H7 (cell line): ENCODE data around the gene GYPB. TPM values are rescaled to one million over a fixed set of nuclear protein-coding genes. Genes with fewer than 3 reads are reported as not detected.
"Not testable (repeated sequence)": the region's sequence is repeated elsewhere in the genome, so short reads cannot be mapped to it uniquely, and the experiment has no call there.

Source experiments
- DNase-seq: peaks from one replicate; pipeline ENCODE4 v3.0.0; 2012
- H3K27me3 ChIP-seq: 2 replicates; pipeline ENCODE4 v1.6.0; 2011; ENCODE audit warnings: mild to moderate bottlenecking, low read length; ENCODE audit not compliant: control insufficient read depth, insufficient read depth
- H3K36me3 ChIP-seq: replicated peaks from 2 replicates; pipeline ENCODE4 v1.5.1; 2011; ENCODE audit warnings: low read length; ENCODE audit not compliant: control insufficient read depth, insufficient read depth
- H3K4me3 ChIP-seq: 2 replicates; pipeline ENCODE4 v1.5.1; 2011; ENCODE audit warnings: low read depth, mild to moderate bottlenecking, control low read depth, low read length, moderate library complexity; ENCODE audit not compliant: insufficient read depth
- total RNA-seq: library from RNA; depleted of rRNA; stranded (reverse); fragments of >200 nt; shearing (Covaris generic); gene quantifications from 2 replicates; pipeline ENCODE4 v1.2.3, GENCODE V29; 2014

Gene GYPB
- total RNA-seq, 1 experiment from 2014 or later: not detected

GRCh38 chr4:144022772-144023400 lies 3.7 kb upstream of the GYPB start:
- H3K36me3 ChIP-seq, H3K4me3 ChIP-seq, H3K27me3 ChIP-seq, DNase-seq: not testable (repeated sequence)

GRCh38 chr4:144021336-144021990 lies 2.3 kb upstream of the GYPB start:
- H3K36me3 ChIP-seq: not testable (repeated sequence)
- DNase-seq: peak; percentile 0

GRCh38 chr4:144018223-144019000 lies 768 bp downstream of the GYPB start:
- not testable (repeated sequence) for H3K27me3 ChIP-seq, H3K36me3 ChIP-seq, H3K4me3 ChIP-seq, DNase-seq

More at GRCh38 chr4:144021336-144021990, 2.3 kb upstream of the GYPB start:
- not testable (repeated sequence) for H3K27me3 ChIP-seq, H3K4me3 ChIP-seq

- DNase-seq, H3K36me3 ChIP-seq: not testable (repeated sequence)
Observed at GRCh38 chr4:144017271-144017670, 1.9 kb downstream of the GYPB start.

GRCh38 chr4:144016057-144016605 lies 3.0 kb downstream of the GYPB start:
- H3K27me3 ChIP-seq, DNase-seq, H3K4me3 ChIP-seq, H3K36me3 ChIP-seq: not testable (repeated sequence)

More at GRCh38 chr4:144017271-144017670, 1.9 kb downstream of the GYPB start:
- H3K4me3 ChIP-seq, H3K27me3 ChIP-seq: not testable (repeated sequence)

GRCh38 chr4:144014808-144015207 lies 4.4 kb downstream of the GYPB start:
- DNase-seq: no peak
- Histone ChIP-seq H3K36me3 (no peaks in the 10 kb centered on the region), H3K27me3 (no peaks in the 10 kb centered on the region), H3K4me3 (no peak overlapping the region)

GRCh38 chr4:144008602-144009001 lies 10.6 kb downstream of the GYPB start:
- H3K4me3 ChIP-seq, H3K36me3 ChIP-seq, H3K27me3 ChIP-seq, DNase-seq: not testable (repeated sequence)

- H3K36me3 ChIP-seq, H3K4me3 ChIP-seq, H3K27me3 ChIP-seq, DNase-seq: not testable (repeated sequence)
Observed at GRCh38 chr4:144007960-144008359, 11.2 kb downstream of the GYPB start.

GRCh38 chr4:144006200-144006803 lies 12.9 kb downstream of the GYPB start:
- DNase-seq, H3K4me3 ChIP-seq, H3K27me3 ChIP-seq, H3K36me3 ChIP-seq: not testable (repeated sequence)

GRCh38 chr4:144005558-144005953 lies 13.6 kb downstream of the GYPB start:
- H3K27me3 ChIP-seq, H3K36me3 ChIP-seq, DNase-seq, H3K4me3 ChIP-seq: not testable (repeated sequence)

- not testable (repeated sequence) for H3K27me3 ChIP-seq, H3K36me3 ChIP-seq, DNase-seq, H3K4me3 ChIP-seq
Observed at GRCh38 chr4:144004868-144005557, 14.2 kb downstream of the GYPB start.

GRCh38 chr4:144003890-144004265 lies 15.3 kb downstream of the GYPB start:
- H3K4me3 ChIP-seq: not testable (repeated sequence)

GRCh38 chr4:144003205-144003889 lies 15.8 kb downstream of the GYPB start:
- H3K36me3 ChIP-seq, DNase-seq, H3K4me3 ChIP-seq, H3K27me3 ChIP-seq: not testable (repeated sequence)

More at GRCh38 chr4:144003890-144004265, 15.3 kb downstream of the GYPB start:
- not testable (repeated sequence) for DNase-seq, H3K36me3 ChIP-seq, H3K27me3 ChIP-seq
